Keratinocyte (primary cell): ENCODE data around the gene TNPO3.

Experiments
- EZH2 ChIP-seq: IDR thresholded peaks from one replicate; pipeline ENCODE4 v1.6.1; 2012; ENCODE audit warnings: inconsistent platforms, mild to moderate bottlenecking, low read length, moderate library complexity
- TF ChIP-seq, protein P1 (sequence below), 3 experiments: IDR thresholded peaks in 1 of 3; conservative IDR thresholded peaks in 1 of 3; optimal IDR thresholded peaks in 1 of 3; 2 replicates in 2 of 3; 3 replicates in 1 of 3; pipeline versions ENCODE3 to v1.5.1; 2011; ENCODE audit warnings: low read length in 3 of 3, mild to moderate bottlenecking in 3 of 3, moderate library complexity in 2 of 3, control low read depth in 1 of 3, inconsistent platforms in 1 of 3; ENCODE audit not compliant: insufficient read depth in 2 of 3; ENCODE audit errors: extremely low read depth in 1 of 3

DNA sequence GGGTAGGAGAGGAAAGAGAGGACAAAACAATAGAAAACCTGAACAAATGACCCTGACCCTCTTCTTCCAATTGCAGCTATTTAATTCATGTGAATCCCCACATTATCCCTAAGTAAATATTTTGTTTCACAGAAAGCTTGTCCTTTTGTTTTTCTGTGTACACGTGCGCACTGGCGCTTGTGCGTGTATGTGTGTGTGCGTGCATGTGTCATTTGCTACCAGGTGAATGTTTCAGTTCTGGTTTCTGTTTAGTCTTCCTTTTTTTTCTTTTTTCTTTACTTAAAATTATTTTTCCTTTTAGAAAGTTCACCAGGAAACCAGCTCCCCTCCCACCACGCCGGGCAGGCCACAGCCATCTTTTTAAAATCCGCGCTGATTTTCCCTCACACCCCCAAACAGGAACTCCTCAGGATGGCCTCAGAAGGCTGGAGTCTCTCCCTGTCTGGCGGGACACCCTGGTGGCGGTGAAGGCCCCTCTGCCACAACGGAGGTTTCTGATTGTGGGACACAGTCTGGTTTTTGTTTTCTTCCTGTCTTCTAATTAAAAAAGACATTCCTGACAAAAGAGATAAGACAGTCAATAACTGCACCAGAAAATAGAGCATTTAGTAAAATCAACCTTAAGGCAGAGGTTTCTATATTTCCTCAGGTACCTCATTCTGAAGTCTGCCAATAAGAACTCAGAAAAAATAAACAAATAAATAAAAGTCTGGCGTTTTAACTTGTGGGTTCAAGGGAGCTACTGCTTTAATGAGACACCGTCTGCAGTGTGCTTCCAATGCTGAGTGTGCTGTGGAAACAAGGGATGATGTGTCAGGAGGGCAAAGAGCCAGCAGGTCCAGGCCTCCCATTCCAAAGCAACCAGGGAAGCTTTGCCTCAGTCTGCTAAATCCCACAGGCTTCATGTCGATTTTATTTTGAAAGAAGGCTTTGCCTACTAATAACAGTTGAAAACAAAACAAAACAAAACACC lies 99.8 kb downstream of the TNPO3 start:
- TF ChIP-seq, protein P1, sequence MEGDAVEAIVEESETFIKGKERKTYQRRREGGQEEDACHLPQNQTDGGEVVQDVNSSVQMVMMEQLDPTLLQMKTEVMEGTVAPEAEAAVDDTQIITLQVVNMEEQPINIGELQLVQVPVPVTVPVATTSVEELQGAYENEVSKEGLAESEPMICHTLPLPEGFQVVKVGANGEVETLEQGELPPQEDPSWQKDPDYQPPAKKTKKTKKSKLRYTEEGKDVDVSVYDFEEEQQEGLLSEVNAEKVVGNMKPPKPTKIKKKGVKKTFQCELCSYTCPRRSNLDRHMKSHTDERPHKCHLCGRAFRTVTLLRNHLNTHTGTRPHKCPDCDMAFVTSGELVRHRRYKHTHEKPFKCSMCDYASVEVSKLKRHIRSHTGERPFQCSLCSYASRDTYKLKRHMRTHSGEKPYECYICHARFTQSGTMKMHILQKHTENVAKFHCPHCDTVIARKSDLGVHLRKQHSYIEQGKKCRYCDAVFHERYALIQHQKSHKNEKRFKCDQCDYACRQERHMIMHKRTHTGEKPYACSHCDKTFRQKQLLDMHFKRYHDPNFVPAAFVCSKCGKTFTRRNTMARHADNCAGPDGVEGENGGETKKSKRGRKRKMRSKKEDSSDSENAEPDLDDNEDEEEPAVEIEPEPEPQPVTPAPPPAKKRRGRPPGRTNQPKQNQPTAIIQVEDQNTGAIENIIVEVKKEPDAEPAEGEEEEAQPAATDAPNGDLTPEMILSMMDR (optimal IDR thresholded peaks at IDR 0.05 in 1 of 3, IDR thresholded peaks at IDR 0.05 in 1 of 3, conservative IDR thresholded peaks at IDR 0.05 in 1 of 3; ENCODE audit: extremely low read depth in 1 of 3, insufficient read depth in 2 of 3, low read length in 3 of 3): no peak
- no peak for TF ChIP-seq EZH2
